ENCODE results near the gene ITGBL1.
"Not testable (repeated sequence)": the region's sequence is repeated elsewhere in the genome, so short reads cannot be mapped to it uniquely, and the experiment has no call there.

The ITGBL1 gene

DNA sequence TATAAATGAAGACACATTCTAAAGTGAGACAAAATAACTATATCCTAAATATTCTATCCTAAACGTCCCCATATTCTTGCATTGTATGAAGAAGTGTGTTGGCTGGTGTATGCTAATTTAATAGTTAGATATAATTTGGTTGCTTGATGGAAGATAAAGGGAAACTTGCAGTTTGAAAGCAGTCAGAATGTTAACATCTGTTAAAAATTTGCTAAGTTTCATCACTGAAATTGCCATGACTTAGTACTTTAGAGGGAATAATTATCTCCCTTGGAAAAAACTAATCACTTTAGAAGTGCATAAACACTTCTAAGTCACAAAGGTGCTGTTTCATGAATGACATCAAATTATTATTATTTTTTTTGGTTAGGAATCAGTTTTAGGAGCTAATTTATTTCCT, 61.6 kb downstream of the ITGBL1 start:
- DNase-seq (ENCODE audit: low spot score): no peak

DNA sequence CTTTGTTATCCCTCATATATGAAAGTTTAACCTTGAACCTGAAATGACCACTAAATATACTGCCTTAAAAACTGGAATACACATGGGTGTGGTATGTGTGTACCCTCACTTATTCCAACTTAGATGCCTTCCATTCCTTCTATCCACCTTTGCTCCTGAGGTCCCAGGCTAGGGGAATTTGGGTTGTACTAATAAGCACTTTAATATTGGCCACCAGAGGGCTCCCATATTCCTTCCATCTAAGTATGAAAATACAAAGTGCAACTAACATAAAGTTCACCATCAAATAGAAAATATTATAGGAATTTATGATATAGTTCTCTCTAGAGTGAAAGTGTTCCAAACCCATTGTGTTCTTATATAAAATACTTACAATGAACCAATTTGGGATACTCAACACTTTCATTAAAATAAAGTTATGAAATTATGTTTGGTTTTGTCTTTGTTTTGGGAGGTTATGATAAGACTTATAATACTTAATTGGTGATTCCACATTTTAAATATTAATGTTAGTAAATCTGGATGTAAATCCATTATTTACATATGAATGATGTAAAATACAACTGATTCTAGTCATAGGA, 62.3 kb downstream of the ITGBL1 start:
- peak; percentile 14 for DNase-seq (ENCODE audit: low spot score)

DNA sequence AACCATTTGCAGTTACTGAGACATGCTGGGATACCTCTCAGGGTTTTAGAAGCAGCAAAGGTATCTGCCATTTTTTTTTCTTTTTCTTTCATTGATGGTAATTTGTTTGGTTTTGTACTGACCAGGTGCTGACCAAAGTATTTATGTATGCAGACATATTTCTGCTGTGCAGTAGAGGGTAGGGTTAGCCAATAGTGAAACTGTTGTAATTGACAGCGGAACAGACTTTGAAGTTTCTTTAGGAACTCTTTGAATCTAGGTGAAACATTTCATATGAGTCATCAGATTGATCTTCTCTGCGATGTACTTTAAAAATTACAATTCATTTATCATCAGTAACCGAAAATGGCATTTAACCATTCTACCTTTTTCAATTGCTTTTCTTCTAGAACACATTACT, 63.0 kb downstream of the ITGBL1 start:
- no peak for DNase-seq (ENCODE audit: low spot score)

DNA sequence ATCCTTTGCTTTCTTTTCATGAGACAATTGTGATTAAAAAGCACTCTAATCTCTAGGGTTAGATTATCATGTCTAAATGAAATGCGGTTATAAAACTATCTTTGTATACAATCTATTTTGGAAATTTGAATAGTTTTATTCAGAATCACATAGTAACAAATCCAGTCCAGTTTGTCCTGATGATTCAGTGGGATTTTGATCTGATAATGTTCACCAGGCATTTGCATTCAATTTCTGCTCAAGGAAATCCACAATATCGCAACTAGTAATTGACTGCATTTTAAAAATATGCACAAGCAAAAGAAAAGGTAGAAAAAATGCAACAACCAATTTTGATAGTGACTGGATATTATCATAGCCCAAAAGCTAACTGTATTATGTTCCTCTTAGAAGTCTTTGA, 63.8 kb downstream of the ITGBL1 start:
- no peak for DNase-seq (ENCODE audit: low spot score)

DNA sequence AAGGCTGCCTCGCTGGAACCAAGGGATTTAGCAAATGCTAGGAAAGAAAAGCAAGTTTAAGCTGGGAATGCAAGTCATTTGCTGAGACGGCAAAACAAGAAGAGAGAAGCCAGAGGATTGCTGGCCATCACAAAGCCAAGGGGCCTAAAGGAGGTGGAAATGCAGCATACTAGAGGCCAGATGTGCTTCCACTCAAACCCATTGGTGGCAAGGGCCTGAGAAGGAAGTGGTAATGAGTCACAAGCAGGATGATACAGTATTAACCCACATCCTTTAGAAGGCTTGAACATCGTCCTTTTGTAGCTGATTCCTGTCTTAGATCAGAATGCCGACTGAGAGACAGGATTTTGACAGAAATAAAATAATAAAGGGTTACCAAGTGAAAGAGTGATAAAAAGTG, 68.2 kb downstream of the ITGBL1 start:
- DNase-seq (ENCODE audit: low spot score): peak; percentile 60

DNA sequence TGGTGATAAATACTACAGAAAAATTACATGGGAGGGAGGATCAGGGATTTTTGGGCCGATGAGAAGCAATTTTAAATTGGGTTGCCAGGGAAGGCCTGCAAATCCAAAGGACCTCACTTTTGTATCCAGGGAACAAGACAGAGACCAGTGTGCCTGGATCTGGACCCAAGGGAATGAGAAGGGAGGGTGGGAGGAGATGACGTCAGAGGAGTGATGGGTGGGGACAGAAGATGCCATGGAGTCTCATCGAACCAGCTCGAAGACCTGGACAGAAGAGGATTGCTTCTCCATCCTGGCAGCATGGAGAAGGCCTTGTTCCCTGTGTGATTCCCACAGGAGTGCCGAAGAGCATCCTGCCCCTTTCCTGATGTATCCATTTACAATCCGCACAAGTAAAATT, 68.9 kb downstream of the ITGBL1 start:
- no peak for DNase-seq (ENCODE audit: low spot score)

DNA sequence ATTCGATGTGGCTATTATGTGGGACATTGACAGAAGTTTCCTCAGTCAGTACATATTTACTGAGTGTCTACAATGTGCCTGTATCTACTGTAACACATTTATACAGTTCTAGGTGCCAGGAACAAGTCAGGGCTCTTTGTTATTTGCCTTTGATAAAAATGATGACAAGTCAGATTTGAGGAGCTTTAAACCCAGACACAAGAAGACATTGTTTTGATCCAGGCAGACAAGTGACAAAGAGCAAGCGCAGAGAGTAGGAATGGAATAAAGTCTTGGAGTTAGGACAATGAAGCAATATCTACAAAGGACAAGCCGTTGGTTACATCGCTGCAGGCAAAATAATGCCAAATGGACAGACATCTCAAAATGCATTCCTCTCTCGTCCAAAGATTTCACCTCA, 70.1 kb downstream of the ITGBL1 start:
- no peak for DNase-seq (ENCODE audit: low spot score)

DNA sequence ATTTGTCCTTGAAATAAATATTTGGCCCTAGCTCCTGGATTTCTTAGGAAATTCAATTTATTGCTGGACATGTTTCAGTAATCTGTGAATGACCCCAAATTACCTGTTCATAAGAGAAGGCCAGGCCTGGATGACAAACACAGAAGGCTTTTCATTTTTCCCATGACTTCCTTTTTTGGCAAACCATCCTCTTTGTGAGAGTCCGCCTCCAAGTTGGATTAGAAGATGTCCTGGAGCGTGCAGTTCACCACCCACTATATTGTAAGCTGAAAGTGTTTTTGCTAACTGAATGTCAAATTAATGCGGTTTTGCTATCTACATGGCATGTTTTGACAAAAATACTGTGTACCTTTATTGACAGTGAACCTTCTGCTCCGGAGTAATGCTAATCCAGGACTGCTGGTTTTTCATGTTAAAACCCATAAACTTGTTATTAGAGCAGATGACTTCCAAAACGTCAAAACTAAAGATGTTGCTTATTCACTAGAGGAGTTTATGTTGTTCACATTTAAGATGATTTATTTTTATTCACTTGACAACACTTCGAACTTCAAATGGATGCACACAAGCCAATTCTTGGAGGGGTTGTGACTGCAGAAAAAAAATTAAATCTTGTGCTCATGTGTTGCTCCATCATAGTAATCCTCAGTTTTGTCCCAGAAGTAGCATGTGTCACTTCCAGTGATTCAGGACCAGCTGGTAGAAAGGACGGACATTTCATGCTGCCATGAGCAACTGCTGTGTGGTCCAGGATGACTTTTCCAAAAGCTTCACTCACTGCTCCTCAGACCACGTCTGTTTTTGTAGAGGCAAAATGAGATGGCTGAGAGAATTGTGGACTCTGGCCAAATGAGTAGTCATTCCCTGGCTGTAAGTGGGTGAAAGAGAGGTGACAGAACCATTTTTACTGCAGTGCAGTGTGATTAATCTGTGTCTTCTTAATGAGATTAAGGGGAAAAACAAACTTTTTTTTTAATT, 71.0 kb downstream of the ITGBL1 start:
- DNase-seq (ENCODE audit: low spot score): peak; percentile 69

DNA sequence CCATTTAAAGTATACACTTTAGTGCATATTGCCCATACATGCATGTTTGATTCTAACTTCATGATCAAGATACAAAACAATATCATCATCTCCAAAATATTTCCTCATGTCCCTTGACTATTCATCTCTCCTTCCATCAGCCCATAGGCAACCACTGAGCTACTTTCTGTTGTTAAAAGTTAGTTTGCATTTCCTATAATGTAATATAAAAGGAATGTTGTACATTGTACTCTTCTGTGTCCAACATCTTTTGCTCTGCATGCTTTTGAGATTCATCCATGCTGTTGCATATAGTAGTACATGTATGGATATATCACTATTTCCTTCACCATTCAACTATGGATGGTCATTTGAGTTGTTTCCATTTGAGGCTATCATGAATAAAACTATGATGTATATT, 74.7 kb downstream of the ITGBL1 start:
- DNase-seq (ENCODE audit: low spot score): no peak

DNA sequence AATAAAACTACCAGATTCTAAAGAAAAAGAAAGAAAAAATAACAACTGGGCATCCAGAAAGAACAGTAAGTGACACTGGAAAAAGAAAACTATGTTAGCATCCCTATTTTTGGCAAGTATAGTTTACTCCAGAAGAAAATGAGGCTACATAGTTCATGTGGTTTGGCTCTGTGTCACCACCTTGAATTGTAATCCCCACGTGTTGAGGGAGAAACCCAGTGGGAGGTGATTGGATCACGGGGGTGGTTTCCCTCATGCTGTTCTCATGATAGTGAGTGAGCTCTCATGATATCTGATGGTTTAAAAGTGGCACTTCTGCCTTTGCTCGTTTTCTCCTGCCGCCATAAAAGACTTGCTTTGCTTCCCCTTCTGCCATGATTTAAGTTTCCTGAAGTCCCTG, 76.9 kb downstream of the ITGBL1 start:
- peak; percentile 17 for DNase-seq (ENCODE audit: low spot score)

DNA sequence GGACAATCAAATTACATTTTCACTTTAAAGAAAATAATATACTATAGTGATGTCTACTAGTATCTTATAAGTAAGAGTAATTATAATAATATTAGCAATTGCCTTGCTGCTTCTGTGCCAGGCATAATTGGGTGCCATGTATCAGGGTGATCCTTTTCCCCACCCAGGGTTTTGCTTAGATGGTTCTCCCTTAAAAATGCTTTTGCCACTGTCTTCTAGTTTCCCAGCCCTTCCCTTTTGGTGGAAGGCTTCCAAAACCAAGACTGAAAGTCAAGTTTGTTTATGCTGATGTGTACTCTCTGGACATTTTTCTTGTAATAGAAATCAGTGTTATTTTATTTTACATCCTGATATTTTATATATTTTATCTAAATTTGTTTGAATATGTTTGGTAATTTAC, 77.8 kb downstream of the ITGBL1 start:
- DNase-seq (ENCODE audit: low spot score): no peak

DNA sequence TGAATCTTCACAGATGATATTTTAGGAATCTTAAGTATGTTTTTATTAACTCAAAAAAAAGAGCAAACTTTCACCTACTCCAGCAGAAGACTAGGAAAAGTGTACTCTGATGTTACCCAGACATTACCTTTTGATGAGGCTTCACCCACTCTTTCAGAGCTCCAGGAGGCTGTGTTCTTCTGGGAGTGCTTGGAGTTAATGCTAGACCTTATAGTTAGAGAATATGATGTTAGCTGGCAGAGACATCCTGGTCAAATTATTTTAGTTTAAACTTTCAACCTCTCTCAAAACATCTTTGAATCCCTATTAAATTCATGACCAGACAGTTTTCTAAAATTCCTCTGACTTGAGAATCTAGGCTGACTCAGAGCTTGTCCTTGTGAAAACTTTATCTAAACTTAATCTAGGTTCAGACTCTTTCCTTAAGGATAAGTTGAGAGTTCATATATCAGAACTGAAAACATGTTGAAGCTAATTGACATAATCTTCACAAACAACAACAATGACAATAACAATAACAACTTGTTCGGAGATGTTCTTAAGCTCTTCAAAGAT, 82.8 kb downstream of the ITGBL1 start:
- DNase-seq (ENCODE audit: low spot score): peak; percentile 27

DNA sequence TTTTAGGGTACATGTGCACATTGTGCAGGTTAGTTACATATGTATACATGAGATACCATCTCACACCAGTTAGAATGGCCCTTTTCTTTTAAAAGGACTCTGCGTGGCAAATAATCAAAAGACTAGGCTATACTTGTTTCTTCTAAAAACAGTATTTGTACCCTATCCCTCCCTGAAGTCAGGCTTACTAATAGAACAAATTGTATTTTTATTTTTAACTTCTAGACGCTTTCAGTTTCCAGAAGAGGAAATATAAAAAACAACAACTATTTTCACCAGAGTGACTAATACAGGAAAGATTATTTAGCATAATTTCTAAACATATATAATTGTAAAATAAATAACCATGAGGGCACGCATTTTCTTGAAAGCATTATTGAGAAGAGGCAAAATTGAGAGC, 83.6 kb downstream of the ITGBL1 start:
- no peak for DNase-seq (ENCODE audit: low spot score)

DNA sequence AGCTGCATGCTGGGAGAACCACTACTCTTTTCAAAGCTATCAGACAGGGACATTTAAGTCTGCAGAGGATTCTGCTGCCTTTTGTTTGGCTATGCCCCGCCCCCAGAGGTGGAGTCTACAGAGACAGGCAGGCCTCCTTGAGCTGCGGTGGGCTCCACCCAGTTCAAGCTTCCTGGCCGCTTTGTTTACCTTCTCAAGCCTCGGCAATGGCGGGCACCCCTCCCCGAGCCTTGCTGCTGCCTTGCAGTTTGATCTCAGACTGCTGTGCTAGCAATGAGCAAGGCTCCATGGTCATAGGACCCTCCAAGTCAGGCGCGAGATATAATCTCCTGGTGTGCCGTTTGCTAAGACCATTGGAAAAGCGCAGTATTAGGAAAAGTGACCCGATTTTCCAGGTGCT, 92.1 kb downstream of the ITGBL1 start:
- not testable (repeated sequence) for DNase-seq (ENCODE audit: low spot score)

DNA sequence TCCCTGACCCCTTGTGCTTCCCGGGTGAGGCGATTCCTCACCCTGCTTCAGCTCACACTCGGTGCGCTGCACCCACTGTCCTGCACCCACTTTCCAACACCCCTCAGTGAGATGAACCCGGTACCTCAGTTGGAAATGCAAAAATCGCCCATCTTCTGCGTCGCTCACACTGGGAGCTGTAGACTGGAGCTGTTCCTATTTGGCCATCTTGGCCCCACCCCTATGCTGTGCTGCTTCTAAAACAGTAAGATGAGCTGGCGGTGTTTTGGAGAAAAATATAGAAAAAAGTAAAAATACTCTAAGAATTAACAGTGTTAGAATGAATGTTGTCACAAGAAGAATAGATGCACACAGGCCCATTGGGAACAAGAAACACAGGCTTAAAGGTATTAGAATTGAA, 92.5 kb downstream of the ITGBL1 start:
- no peak for DNase-seq (ENCODE audit: low spot score)

DNA sequence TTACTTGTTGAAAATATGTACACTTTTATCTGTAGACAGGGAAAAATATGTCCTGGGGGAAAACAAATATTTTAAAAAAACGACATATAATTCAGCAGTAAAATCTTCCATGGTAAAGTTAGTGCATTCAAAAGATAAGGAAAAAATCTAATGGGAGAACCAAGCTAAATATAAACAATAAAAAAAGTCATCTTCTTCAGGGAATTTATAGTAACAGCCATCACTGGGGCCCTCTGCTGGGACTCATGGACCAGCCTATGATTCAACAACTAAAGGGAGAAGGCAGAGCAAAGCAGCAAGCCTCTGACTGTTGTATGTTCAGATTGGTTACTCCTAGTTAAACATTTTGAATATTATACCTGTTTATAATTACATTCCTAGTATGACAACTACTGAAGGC, 93.0 kb downstream of the ITGBL1 start:
- DNase-seq (ENCODE audit: low spot score): peak; percentile 18

DNA sequence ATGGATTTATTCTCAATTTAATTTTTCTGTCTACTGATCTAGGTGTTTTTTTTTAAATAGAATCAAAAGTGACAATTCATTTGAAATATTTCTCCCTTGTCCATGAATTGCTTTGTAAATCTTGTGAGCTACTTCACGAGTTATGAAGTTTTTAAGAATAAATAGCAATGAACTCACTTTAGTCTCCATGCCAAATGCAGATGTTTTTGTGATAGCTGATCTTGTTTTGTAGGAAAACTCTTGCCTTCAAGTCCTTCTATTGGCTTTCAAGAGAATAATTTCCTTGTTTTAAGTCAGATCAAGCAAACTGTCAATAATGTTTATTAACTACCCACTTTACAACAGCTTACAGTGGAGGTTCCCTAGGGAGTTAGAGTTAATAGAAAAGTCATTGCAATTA, 99.8 kb downstream of the ITGBL1 start:
- DNase-seq (ENCODE audit: low spot score): no peak

DNA sequence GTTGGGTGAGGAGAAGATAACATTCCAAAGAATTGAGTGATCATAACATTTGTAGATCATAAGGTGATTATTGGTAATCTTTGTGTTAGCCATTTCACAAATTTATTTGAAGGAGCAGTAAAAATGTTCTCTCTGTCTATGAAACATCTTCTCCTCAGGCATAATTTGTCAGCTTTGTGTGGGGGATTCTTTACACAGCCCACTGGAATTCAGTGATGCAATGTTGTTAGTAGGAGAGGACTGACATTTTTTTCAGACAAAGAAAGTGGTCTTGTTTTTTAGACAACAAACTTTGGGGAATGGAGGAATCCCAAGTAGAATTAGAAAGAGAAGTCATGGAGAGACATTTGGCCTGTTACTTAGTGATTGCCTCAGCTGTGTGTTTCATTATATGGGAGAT, 100.3 kb downstream of the ITGBL1 start:
- peak; percentile 34 for DNase-seq (ENCODE audit: low spot score)

DNA sequence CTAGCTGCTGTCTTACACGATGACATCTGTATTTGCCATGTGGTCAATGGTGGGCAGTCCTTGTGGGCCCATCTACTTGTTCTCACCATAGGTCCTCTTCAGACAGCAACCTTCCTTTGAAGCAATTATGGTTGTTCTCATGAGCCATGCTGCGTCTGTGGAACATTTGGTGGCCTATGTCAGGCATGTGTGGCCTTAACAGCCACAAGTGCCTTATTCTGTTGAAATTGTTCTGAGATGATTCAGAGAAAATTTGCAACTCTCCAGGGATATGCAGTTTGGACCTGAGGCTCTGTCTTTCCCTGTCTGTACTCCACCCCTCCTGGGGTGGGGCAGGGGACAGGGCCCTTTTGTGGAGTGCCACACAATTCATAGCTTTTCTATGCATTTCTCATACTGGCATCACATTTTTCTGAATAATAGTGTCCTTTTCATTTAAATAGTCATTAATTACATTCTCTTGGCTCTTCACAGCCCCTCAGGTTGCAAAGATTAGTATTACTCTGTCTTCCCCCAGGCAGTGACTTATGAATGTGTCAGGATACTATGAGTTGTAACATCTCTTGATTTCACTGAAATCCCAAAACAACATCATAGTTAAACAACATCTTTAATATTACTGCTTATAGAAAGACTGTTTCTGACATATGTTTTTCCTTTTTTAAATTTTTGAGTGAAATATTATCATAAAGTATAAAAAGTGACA, 102.1 kb downstream of the ITGBL1 start:
- peak; percentile 25 for DNase-seq (ENCODE audit: low spot score)

DNA sequence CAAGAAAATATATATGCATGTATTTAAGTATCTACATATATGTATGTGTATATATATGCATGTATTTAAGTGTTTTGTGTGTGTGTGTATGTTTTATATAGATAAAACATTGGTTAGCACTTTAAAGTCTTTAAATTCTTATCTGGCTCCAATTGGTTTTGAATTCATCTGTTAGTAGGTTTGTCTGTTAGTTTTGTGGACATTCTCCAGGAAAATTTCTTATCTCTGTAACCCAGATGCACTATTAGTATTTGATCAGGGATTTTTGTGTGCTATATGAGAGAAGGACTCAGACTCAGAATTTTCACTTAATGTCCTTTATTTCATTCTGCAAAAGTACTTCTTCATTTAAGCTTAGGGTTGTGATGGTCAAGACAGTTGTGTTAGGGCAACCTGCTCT, 103.1 kb downstream of the ITGBL1 start:
- DNase-seq (ENCODE audit: low spot score): no peak

DNA sequence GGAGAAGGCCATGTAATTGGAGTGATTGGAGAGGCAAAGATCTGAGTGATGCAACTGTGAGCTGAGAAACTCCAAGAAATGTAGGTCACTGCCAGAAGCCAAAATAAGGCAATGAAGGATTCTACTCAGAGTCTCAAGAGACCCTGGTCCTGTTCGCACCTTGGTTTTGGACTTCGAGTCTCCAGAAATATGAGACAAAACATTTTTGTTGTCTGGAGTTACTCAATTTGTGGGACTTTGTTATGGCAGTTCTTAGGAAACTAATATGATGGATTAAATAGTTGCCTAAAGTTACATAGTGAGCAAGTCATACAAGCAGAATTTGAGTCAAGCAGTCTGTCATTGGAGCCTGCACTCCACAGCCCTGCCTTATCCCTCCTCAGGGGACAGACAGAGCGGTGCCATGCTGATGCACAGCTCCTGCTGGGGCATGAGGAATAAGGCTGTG, 104.2 kb downstream of the ITGBL1 start:
- DNase-seq (ENCODE audit: low spot score): peak; percentile 72

DNA sequence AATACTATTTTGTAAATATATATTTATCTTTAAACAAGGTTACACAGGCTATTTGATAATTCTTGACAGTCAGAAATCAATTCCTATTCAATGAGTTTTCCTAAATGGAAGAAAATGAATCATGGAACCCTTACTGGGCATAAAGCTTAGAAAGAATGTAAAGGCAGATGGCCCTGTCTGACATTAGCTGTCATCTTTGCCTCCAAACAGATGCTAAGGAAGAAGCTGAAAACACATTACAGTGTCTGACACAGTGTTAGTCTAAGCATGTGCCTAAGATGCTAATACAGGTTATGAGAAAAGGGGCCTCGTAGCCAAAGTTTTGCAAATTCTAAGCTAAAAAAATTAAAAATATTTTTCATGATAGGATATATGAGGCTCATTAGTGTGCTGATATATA, 112.8 kb downstream of the ITGBL1 start:
- DNase-seq (ENCODE audit: low spot score): no peak

DNA sequence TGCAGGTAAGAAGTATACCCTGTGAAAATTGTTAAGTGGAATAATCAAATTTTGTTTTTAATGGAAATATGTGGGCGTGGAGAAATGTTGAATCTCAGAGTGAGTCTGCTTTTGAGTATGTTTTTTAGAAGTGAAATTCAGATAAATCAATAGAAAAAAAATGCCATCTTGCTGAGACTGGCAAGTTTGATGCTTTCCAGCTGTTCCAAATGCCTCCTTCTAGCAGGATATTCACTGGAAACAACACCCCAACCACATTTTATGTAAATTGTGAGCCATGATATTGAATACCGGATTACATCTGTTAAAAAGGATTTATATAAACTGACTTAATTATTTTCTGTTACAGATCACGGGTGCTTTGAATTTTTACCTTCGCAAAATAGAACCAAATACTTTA, 115.4 kb downstream of the ITGBL1 start:
- no peak for DNase-seq (ENCODE audit: low spot score)
